Calu3 (cell line): ENCODE data around the gene PLAC1. TPM values are rescaled to one million over a fixed set of nuclear protein-coding genes. Genes with fewer than 3 reads are reported as not detected.

Experiments
- BruUV-seq: library from RNA; stranded (reverse); fragments of 400-500 nt; replicated peaks from 2 replicates; lab custom pipeline; 2021; lab: Mats Ljungman, UMichigan
- CTCF ChIA-PET: fragments of 300-600 bp; sonication (Branson Sonifier 250); formaldehyde crosslinking; loops from one replicate; lab custom pipeline; 2022; ENCODE audit warnings: antibody characterized with exemption; lab: Charles Lee
- DNase-seq: peaks from one replicate; pipeline ENCODE4 v3.0.0; 2022
- H3K27ac Mint-ChIP-seq: one replicate; pipeline ENCODE4 v1.8.0; 2022; ENCODE audit warnings: mixed read lengths; ENCODE audit not compliant: unreplicated experiment
- H3K27me3 Mint-ChIP-seq: one replicate; pipeline ENCODE4 v1.8.0; 2022; ENCODE audit warnings: mixed read lengths; ENCODE audit not compliant: unreplicated experiment
- H3K36me3 Mint-ChIP-seq: one replicate; pipeline ENCODE4 v1.8.0; 2022; ENCODE audit warnings: mild to moderate bottlenecking, moderate library complexity, mixed read lengths; ENCODE audit not compliant: insufficient read depth, unreplicated experiment
- H3K4me1 Mint-ChIP-seq: one replicate; pipeline ENCODE4 v1.8.0; 2022; ENCODE audit warnings: mild to moderate bottlenecking, low read depth, mixed read lengths; ENCODE audit not compliant: unreplicated experiment
- H3K4me3 Mint-ChIP-seq: one replicate; pipeline ENCODE4 v1.8.0; 2022; ENCODE audit warnings: mild to moderate bottlenecking, low read depth, moderate library complexity, mixed read lengths; ENCODE audit not compliant: unreplicated experiment
- H3K9me3 Mint-ChIP-seq: one replicate; pipeline ENCODE4 v1.8.0; 2022; ENCODE audit warnings: low read depth, mixed read lengths; ENCODE audit not compliant: unreplicated experiment
- intact Hi-C: fragments of 100-400 bp; cut with micrococcal nuclease; formaldehyde crosslinking; loops from one replicate; pipeline ENCODE4 v1.10.0; 2022; ENCODE audit not compliant: unreplicated experiment
- total RNA-seq: library from RNA; stranded (reverse); gene quantifications from 2 replicates; pipeline ENCODE4 v1.2.3, GENCODE V29; 2022
- TF ChIP-seq, protein P1 (sequence below): fragments of 200-600 bp; IDR thresholded peaks from one replicate; pipeline ENCODE4 v1.8.0; 2022; ENCODE audit warnings: antibody characterized with exemption; ENCODE audit not compliant: unreplicated experiment

Gene PLAC1
- total RNA-seq, 1 experiment from 2014 or later, result not detected

DNA sequence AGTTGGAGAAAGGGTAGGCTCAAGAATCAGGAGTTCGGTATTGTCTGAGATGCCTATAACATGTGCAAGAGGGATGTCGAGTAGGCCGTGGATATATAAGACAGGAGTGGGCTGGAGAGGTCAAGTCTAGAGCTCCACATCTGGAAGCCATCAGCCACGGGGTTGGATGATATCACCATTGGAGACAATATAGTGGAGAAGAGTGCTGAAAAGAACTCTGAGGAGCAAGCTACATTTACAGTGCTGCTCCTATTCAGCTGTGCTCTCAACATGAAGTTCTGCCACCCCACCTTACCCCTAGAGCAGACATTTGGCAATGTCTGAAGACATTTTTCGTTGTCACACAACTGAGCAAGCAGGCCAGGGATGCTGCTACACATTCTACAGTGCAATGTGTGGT lies 20.9 kb upstream of the PLAC1 start:
- no TSS peak for BruUV-seq
- no peak overlapping the region for H3K4me3 Mint-ChIP-seq
- no peak overlapping the region for H3K27ac Mint-ChIP-seq
- TF ChIP-seq, protein P1, sequence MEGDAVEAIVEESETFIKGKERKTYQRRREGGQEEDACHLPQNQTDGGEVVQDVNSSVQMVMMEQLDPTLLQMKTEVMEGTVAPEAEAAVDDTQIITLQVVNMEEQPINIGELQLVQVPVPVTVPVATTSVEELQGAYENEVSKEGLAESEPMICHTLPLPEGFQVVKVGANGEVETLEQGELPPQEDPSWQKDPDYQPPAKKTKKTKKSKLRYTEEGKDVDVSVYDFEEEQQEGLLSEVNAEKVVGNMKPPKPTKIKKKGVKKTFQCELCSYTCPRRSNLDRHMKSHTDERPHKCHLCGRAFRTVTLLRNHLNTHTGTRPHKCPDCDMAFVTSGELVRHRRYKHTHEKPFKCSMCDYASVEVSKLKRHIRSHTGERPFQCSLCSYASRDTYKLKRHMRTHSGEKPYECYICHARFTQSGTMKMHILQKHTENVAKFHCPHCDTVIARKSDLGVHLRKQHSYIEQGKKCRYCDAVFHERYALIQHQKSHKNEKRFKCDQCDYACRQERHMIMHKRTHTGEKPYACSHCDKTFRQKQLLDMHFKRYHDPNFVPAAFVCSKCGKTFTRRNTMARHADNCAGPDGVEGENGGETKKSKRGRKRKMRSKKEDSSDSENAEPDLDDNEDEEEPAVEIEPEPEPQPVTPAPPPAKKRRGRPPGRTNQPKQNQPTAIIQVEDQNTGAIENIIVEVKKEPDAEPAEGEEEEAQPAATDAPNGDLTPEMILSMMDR, result no peak
- H3K27me3 Mint-ChIP-seq, result peaks cover 17% of the 10 kb centered on the region
- CTCF ChIA-PET, result interaction anchor here (1.6 kb wide), 1 partner anchor 158 kb away, joined by 3 read pairs; no protein-coding TSS in a partner anchor
- no peak for DNase-seq
- no peaks in the 10 kb centered on the region for H3K36me3 Mint-ChIP-seq
- H3K4me1 Mint-ChIP-seq, result no peaks in the 10 kb centered on the region
- H3K9me3 Mint-ChIP-seq, result no peaks in the 10 kb centered on the region
- intact Hi-C loops, result no loop called here

DNA sequence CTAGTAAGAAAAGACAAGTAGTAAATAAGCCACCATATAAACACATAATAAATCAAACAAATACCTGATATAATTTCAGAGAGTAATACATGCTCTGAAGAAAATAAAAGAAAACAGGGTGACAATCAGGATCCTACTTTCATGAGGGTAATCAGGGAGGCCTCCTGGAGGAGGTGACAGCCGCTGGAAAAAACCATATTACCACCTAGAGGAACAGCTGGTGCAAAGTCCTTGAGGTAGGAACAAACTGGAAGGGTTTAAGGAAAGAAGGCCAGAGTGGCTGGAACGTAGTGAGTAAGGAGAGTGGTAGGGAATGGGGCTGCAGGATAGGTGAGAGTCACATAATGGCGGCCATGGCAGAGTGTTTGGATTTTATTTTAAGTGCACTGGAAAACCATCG lies 19.1 kb upstream of the PLAC1 start:
- intact Hi-C loops, result no loop called here
- H3K27ac Mint-ChIP-seq, result no peak overlapping the region
- BruUV-seq, result no TSS peak

DNA sequence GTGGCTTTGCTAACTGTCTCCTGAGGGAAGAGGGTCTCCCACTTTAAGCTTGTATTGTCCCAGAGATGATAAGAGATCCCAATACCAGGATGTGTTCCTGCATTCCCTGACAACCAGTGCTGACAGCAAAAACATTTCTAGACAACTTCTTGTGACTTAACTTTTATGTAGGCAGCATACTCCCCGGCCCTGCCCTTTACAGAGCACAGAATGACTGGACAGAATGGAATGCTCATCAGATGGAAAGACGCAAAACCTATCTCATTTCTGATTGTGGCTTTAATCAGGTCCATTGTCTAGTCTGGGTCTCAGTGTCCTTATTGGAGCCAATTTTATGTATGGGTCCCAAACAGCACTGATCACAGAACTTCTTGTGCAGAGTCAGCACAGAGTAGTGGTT lies 18.2 kb upstream of the PLAC1 start:
- CTCF ChIA-PET, result no interaction called here
- no TSS peak for BruUV-seq

More for the DNA sequence above, 19.1 kb upstream of the PLAC1 start:
- Mint-ChIP-seq H3K9me3 (no peaks in the 10 kb centered on the region), H3K4me1 (no peaks in the 10 kb centered on the region), H3K4me3 (no peak overlapping the region), H3K27me3 (peaks cover 17% of the 10 kb centered on the region), H3K36me3 (no peaks in the 10 kb centered on the region)
- no peak for DNase-seq
- TF ChIP-seq, protein P1, result no peak
- CTCF ChIA-PET, result no interaction called here

DNA sequence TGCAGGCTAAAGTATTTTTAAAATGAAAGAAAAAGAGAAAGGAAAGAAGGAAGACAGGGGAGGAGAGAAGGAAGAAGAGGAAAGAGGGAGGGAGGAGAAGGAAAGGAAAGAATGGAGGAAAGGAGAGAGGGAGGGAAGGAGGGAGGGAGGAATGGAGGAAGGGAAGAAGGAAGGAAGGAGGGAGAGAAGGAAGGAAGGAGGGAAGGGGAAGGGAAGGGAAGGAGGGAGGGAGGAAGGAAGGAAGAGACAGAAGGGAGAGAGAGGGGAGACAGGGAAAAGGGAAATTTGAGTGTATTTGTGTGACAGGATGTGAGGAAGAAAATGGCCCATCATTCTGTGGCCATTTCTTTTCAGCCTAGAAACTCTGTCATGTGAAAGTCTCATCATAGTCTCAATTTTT lies 14.9 kb upstream of the PLAC1 start:
- Mint-ChIP-seq H3K4me1 (peaks cover 9% of the 10 kb centered on the region), H3K4me3 (no peak overlapping the region), H3K36me3 (no peaks in the 10 kb centered on the region), H3K27me3 (peaks cover under 1% of the 10 kb centered on the region), H3K27ac (no peak overlapping the region), H3K9me3 (no peaks in the 10 kb centered on the region)
- no TSS peak for BruUV-seq
- no peak for DNase-seq
- CTCF ChIA-PET, result no interaction called here
- TF ChIP-seq, protein P1, result no peak
- intact Hi-C loops, result loop anchor here (5.0 kb wide), 1 partner anchor 44 kb away; no protein-coding TSS in a partner anchor

More for the DNA sequence above, 18.2 kb upstream of the PLAC1 start:
- intact Hi-C loops, result no loop called here
- H3K4me3 Mint-ChIP-seq, result no peak overlapping the region
- H3K27ac Mint-ChIP-seq, result no peak overlapping the region
- TF ChIP-seq, protein P1, result no peak
- no peaks in the 10 kb centered on the region for H3K9me3 Mint-ChIP-seq
- no peaks in the 10 kb centered on the region for H3K36me3 Mint-ChIP-seq
- H3K4me1 Mint-ChIP-seq, result no peaks in the 10 kb centered on the region
- H3K27me3 Mint-ChIP-seq, result peaks cover 17% of the 10 kb centered on the region
- no peak for DNase-seq
